CD4-positive, alpha-beta T cell treated with Interleukin-4 for 4 hours (primary cell): Measurements from ENCODE around the gene RCHY1.
"Not testable (repeated sequence)": the region's sequence is repeated elsewhere in the genome, so short reads cannot be mapped to it uniquely, and the experiment has no call there.

Experiments used
- DNase-seq: peaks from one replicate; pipeline ENCODE4 v3.0.0-alpha.2; 2020

RCHY1 gene

DNA sequence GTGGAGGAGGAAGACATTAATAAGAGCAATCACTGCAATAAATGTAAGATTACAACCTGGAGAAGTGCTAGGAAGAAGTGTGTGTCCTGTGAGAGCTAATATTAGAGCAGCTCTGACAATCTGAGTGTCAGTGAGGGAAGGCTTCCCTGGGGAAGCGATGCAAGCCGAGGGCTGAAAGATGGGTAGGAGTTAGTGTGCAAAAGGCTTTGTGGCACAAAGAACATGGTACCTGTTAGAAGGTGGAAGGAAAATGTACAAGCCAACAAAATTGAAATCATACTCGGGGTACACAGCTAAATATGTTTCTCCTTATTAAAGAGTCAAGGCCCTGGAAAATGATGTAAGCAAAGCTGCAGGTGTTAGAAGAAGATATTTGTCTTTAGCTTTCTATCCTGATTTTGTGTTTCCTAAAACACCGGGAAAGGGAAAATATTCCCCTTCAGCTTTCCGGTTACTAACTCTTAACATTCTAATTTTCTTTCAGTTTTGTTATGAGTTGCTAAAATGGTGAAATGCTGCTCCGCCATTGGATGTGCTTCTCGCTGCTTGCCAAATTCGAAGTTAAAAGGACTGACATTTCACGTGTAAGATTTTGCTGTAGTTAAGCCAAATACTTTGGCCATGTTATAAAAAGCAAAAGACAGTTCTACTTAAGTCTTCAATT lies 878 bp upstream of the RCHY1 start:
- DNase-seq = peak; percentile 30

DNA sequence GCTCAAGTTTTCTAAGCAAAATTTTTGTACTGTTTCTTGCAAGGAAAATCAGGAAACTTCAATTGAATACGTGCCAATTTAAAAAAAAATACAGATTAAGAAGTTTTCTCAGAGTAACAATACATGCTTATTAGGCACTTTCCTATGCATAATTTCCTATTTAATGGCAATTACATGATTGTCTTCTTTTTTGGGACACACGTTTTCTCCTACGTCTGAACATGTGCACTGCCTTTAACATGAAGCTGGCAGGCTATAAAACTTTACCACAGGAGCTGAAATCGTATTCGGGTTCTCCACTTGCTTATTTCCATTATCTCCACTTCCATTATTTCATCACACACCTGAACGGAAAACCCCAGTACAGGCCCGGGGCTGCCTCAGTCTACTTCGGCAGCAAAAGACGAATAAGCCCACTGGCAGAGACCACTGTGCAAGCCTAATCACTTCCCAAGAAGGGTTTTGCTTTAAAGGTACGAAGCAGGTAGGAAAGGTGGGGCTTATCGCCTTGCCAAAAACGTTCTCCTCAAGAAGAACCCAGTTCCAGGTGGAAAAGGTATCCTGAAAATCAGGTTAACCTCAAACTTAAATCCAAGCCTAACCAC lies 575 bp downstream of the RCHY1 start:
- DNase-seq = no peak

GRCh38 chr4:75512386-75513211 lies 1.6 kb downstream of the RCHY1 start:
- DNase-seq = no peak

DNA sequence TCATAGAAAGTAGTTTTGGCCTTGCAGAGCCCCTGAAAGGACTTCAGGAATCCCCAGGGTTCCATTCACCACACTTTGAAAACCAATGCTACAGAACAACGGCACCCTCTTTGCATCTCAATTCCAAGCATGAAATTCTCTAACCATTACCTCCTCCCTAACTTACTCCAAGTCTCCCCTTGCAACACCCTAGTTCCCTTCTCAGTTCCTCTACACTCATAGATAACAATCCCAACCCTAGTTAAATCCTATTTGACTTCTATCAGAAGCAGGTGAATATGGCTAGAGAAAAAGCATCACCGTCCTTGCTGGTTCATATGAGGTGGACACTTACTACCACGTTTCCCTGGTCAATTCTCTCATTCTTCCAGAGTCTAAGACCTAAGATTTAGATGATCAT lies 2.4 kb downstream of the RCHY1 start:
- DNase-seq = no peak

DNA sequence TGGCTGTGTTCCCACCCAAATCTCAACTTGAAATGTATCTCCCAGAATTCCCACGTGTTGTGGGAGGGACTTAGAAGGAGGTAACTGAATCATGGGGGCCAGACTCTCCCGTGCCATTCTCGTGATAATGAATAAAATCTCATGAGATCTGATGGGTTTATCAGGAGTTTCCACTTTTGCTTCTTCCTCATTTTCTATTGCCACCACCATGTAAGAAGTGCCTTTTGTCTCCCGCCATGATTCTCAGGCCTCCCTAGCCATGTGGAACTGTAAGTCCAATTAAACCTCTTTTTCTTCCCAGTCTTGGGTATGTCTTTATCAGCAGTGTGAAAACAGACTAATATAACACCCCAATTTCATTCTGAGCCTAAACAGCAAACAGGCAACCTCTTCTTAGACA lies 4.6 kb downstream of the RCHY1 start:
- not testable (repeated sequence) for DNase-seq

- no peak for DNase-seq
These were observed 8.6 kb downstream of the RCHY1 start for GRCh38 chr4:75505630-75506029.

GRCh38 chr4:75502671-75503070 lies 11.5 kb downstream of the RCHY1 start:
- no peak for DNase-seq

- no peak for DNase-seq
These were observed 14.3 kb downstream of the RCHY1 start for GRCh38 chr4:75499900-75500299.

DNA sequence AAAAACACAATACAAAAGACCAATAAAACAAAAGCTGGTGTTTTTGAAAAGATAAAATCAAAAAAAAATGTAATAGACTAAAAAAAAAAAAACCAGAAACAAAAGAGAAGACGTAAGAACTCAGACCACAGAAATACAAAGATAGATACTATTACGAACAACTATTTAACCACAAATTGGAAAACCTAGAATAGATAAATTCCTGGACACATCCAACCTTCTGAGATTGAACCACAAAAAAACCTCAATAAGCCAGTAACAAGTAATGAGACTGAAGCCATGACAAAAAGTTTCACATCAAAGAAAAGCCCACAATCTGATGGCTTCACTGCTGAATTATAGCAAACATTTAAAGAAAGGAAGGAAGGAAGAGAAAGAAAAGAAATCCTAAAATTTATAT lies 16.2 kb downstream of the RCHY1 start:
- no peak for DNase-seq

GRCh38 chr4:75497133-75497532 lies 17.1 kb downstream of the RCHY1 start:
- no peak for DNase-seq

DNA sequence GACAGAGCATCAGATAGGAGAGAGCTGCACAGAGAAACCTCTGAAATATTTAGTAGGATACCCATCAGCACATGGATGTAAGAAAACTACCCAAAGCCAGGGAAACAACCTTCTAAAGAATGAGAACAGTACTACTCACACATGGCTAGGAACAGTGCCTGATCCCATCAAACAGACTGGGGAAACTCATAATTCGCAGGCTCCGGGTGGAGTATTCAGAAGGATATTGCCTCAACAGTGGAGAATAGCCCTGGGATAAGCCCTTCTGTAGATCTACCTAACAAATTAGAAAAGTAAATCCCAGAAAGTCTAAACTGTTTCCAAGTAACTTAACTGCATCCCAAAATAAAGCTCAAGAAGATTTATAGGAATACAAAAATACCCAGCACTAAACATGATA lies 17.8 kb downstream of the RCHY1 start:
- DNase-seq = no peak

DNA sequence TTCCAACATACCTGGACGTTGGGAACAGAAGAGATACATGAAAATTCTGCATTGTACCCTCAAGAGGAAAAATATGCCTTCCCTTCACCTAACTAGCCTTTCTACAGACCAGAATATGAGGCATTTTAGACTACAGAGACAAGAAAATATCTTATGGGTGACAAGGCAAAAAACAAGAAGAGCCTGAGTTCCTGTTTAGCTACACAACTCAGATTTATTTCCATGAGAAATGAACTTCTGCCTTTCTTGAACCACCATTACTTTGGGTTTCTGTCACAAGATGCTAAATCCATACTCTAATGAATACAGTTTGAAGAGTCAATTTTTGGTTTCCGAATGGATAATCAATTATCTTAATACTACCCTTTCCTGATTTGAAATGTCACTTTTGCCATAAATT lies 18.7 kb downstream of the RCHY1 start:
- no peak for DNase-seq

DNA sequence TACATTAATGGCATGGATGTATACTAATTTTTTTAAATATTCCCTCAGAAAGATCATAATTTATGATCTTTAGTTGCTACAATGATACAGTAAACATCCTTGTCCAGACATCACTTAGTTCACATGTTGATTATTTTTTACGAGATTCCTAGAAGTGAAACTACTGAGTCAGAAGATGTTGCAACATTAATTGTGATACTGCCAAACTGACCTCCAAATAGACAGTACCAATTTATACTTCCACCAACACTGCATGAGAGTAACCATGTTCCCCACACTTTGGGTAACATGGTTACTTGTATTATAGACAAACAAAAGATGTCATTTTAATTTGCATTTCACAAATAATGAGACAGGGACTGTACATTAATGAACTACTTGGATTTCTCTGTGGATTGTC lies 19.6 kb downstream of the RCHY1 start:
- no peak for DNase-seq

- no peak for DNase-seq
These were observed 24.0 kb downstream of the RCHY1 start for GRCh38 chr4:75490155-75490554.

- no peak for DNase-seq
These were observed 30.0 kb downstream of the RCHY1 start for GRCh38 chr4:75484190-75484589.

- no peak for DNase-seq
These were observed 37.0 kb downstream of the RCHY1 start for GRCh38 chr4:75477201-75477600.

- no peak for DNase-seq
These were observed 43.5 kb downstream of the RCHY1 start for GRCh38 chr4:75470738-75471137.

- DNase-seq = no peak
These were observed 44.3 kb downstream of the RCHY1 start for GRCh38 chr4:75469896-75470295.

GRCh38 chr4:75457365-75457764 lies 56.8 kb downstream of the RCHY1 start:
- no peak for DNase-seq

DNA sequence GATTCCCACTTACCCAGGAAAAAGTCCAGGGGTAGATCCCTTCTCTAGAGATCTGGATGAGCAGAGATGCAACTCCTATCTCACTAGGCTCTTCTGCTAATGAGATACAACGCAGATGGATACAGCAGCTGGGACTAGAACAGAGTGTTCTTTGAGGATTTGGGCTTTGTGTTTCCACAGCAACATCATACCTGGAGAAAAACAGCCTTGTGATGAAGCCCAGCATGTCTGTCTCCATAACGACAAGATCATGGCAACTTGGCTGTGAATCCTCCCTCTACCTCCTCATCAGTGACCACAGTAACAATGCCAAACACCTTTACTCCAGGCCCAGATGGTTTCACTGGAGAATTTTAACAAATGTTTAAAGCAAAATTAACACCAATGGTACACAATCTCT lies 80.1 kb downstream of the RCHY1 start:
- DNase-seq = no peak

DNA sequence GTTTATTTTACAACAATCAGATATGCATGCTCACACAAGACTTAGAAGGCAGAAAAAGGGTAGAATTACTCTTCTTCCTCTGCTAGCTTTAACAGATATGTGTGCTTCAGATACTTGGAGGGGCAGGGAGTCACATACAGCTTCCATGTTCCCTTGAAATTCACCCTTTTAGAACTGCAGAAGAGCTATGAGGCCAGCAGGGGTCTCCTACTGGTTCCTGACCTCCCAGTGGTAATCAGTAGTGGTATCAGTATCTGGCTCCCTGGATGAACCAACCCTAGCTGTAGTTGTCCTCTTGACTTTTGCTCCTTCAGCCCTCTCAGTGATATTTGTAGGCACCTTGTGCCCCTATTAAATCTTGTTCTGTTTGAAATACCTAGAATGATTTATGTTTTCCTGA lies 81.5 kb downstream of the RCHY1 start:
- no peak for DNase-seq

DNA sequence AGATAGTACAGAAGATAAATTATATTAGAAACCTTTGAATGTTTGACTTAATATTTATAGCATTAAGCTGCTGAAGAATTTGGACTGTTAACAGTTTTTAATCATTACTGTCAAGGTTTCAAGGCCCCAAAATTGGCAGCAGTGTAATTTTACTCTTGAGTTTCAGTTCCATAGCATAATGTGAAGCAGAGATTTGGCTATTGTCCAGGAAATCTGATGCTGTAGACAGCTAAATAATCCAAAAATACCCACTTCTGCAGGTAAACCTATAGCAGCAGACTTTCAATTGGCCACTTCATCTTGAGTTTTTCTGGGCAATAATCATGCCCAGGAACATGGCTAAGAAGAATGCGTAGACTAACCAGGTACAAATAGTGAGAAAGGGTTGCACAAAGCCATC lies 85.0 kb downstream of the RCHY1 start:
- no peak for DNase-seq
